ENCODE data around the gene IGF2BP3.

DNA sequence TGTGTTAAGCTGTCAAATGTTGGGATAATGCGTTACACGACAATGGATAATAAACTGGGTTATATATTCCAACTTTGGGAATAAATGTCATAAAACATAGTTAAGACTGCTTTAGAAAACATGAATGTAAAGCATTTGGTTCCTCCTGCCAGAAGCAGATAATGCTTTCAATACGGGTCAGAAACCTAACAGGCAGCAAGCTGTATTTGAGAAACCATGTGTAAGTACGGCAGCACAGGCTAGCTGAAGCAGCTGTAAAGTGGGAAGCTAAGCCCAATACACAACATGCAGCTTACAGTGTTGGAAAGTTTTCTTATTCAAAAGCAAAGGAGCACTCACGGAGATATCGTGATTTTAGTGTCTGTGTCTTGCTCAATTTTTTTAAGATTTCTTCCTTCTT is 124.7 kb downstream of the IGF2BP3 start:
- TF ChIP-seq, protein P1, sequence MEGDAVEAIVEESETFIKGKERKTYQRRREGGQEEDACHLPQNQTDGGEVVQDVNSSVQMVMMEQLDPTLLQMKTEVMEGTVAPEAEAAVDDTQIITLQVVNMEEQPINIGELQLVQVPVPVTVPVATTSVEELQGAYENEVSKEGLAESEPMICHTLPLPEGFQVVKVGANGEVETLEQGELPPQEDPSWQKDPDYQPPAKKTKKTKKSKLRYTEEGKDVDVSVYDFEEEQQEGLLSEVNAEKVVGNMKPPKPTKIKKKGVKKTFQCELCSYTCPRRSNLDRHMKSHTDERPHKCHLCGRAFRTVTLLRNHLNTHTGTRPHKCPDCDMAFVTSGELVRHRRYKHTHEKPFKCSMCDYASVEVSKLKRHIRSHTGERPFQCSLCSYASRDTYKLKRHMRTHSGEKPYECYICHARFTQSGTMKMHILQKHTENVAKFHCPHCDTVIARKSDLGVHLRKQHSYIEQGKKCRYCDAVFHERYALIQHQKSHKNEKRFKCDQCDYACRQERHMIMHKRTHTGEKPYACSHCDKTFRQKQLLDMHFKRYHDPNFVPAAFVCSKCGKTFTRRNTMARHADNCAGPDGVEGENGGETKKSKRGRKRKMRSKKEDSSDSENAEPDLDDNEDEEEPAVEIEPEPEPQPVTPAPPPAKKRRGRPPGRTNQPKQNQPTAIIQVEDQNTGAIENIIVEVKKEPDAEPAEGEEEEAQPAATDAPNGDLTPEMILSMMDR (IDR thresholded peaks at IDR 0.05), result no peak
- no peak for TF ChIP-seq POLR2AphosphoS5 (IDR thresholded peaks at IDR 0.05; ENCODE audit: low read depth, low read length)

All from Panc1 (cell line).